HEK293 (cell line): ENCODE results near the gene LAG3.

Source experiments
- BCL11B ChIP-seq: fragments of 450-650 bp; formaldehyde crosslinking; IDR thresholded peaks from 2 replicates; pipeline ENCODE4 v1.5.1; 2016; ENCODE audit warnings: low read depth, missing biosample characterization, missing genetic modification characterization
- CTCF ChIP-seq: fragments of 450-650 bp; formaldehyde crosslinking; IDR thresholded peaks from 2 replicates; pipeline ENCODE4 v1.5.1; 2016; ENCODE audit warnings: missing biosample characterization, missing genetic modification characterization
- MYNN ChIP-seq: fragments of 450-650 bp; formaldehyde crosslinking; IDR thresholded peaks from 2 replicates; pipeline ENCODE4 v1.5.1; 2016; ENCODE audit warnings: missing biosample characterization, missing genetic modification characterization, borderline replicate concordance
- PRDM2 ChIP-seq: fragments of 450-650 bp; formaldehyde crosslinking; IDR thresholded peaks from 2 replicates; pipeline ENCODE4 v1.5.1; 2016; ENCODE audit warnings: missing biosample characterization, missing genetic modification characterization, borderline replicate concordance
- PRDM4 ChIP-seq: fragments of 450-650 bp; formaldehyde crosslinking; IDR thresholded peaks from 2 replicates; pipeline ENCODE4 v1.5.1; 2017; ENCODE audit warnings: missing biosample characterization, missing genetic modification characterization
- REPIN1 ChIP-seq: fragments of 450-650 bp; formaldehyde crosslinking; IDR thresholded peaks from 2 replicates; pipeline ENCODE4 v1.5.1; 2017; ENCODE audit warnings: missing biosample characterization, missing genetic modification characterization, low read depth
- ZBTB10 ChIP-seq: fragments of 450-650 bp; formaldehyde crosslinking; IDR thresholded peaks from 2 replicates; pipeline ENCODE4 v1.5.1; 2016; ENCODE audit warnings: missing biosample characterization, missing genetic modification characterization
- ZNF157 ChIP-seq: fragments of 450-650 bp; formaldehyde crosslinking; IDR thresholded peaks from 2 replicates; pipeline ENCODE4 v1.5.1; 2016; ENCODE audit warnings: missing biosample characterization, missing genetic modification characterization
- ZNF2 ChIP-seq: fragments of 450-650 bp; formaldehyde crosslinking; IDR thresholded peaks from 2 replicates; pipeline ENCODE4 v1.5.1; 2016; ENCODE audit warnings: missing biosample characterization, missing genetic modification characterization
- ZNF211 ChIP-seq: fragments of 450-650 bp; formaldehyde crosslinking; IDR thresholded peaks from 2 replicates; pipeline ENCODE4 v1.5.1; 2016; ENCODE audit warnings: low read depth, missing biosample characterization, missing genetic modification characterization
- ZNF214 ChIP-seq: fragments of 450-650 bp; formaldehyde crosslinking; IDR thresholded peaks from 2 replicates; pipeline ENCODE4 v1.5.1; 2017; ENCODE audit warnings: missing biosample characterization, mild to moderate bottlenecking, missing genetic modification characterization, borderline replicate concordance
- ZNF221 ChIP-seq: fragments of 450-650 bp; formaldehyde crosslinking; IDR thresholded peaks from 2 replicates; pipeline ENCODE4 v1.5.1; 2017; ENCODE audit warnings: missing biosample characterization, missing genetic modification characterization, borderline replicate concordance
- ZNF24 ChIP-seq: fragments of 450-650 bp; formaldehyde crosslinking; IDR thresholded peaks from 2 replicates; pipeline ENCODE4 v1.5.1; 2016; ENCODE audit warnings: missing biosample characterization, missing genetic modification characterization
- ZNF324 ChIP-seq: fragments of 450-650 bp; formaldehyde crosslinking; IDR thresholded peaks from 2 replicates; pipeline ENCODE4 v1.5.1; 2016; ENCODE audit warnings: missing biosample characterization, missing genetic modification characterization
- ZNF341 ChIP-seq: fragments of 450-650 bp; formaldehyde crosslinking; IDR thresholded peaks from 2 replicates; pipeline ENCODE4; 2016; ENCODE audit warnings: low read depth, missing biosample characterization, missing genetic modification characterization
- ZNF544 ChIP-seq: fragments of 450-650 bp; formaldehyde crosslinking; IDR thresholded peaks from 2 replicates; pipeline ENCODE4 v1.5.0; 2017; ENCODE audit warnings: missing biosample characterization, missing genetic modification characterization
- ZNF548 ChIP-seq: fragments of 450-650 bp; formaldehyde crosslinking; IDR thresholded peaks from 2 replicates; pipeline ENCODE4 v1.5.1; 2016; ENCODE audit warnings: missing biosample characterization, missing genetic modification characterization
- ZNF585B ChIP-seq: fragments of 450-650 bp; formaldehyde crosslinking; IDR thresholded peaks from 2 replicates; pipeline ENCODE4 v1.5.1; 2016; ENCODE audit warnings: missing biosample characterization, missing genetic modification characterization
- ZNF596 ChIP-seq: fragments of 450-650 bp; IDR thresholded peaks from 2 replicates; pipeline ENCODE4 v1.5.0; 2018; ENCODE audit warnings: missing biosample characterization, mild to moderate bottlenecking, missing genetic modification characterization, moderate library complexity
- ZNF639 ChIP-seq: fragments of 450-650 bp; formaldehyde crosslinking; IDR thresholded peaks from 2 replicates; pipeline ENCODE4 v1.5.1; 2016; ENCODE audit warnings: missing biosample characterization, missing genetic modification characterization
- ZNF707 ChIP-seq: fragments of 450-650 bp; formaldehyde crosslinking; IDR thresholded peaks from 2 replicates; pipeline ENCODE4 v1.5.1; 2016; ENCODE audit warnings: missing biosample characterization, missing genetic modification characterization
- ZSCAN4 ChIP-seq: fragments of 450-650 bp; formaldehyde crosslinking; IDR thresholded peaks from 2 replicates; pipeline ENCODE4 v1.5.1; 2017; ENCODE audit warnings: missing biosample characterization, missing genetic modification characterization

LAG3 gene

GRCh38 chr12:6765634-6766581 lies 6.4 kb upstream of the LAG3 start, which contains the start of gene PTMS (continued):
- 0 out of 2 replicates have a peak, but pooled peaks have one; percentile 56 for TF ChIP-seq ZNF639 (tag by site-specific recombination)
- TF ChIP-seq REPIN1 (tag by site-specific recombination), result no peak
- peak; percentile 87 for TF ChIP-seq BCL11B (tag by site-specific recombination)
- peak; percentile 68; the same call in 1 of the 2 replicates for TF ChIP-seq ZNF324 (tag by site-specific recombination)
- TF ChIP-seq PRDM4 (tag by site-specific recombination), result peak; percentile 41; the same call in 1 of the 2 replicates
- TF ChIP-seq ZBTB10 (tag by site-specific recombination), result peak; percentile 90
- no peak for TF ChIP-seq MYNN (tag by site-specific recombination)
- peak; percentile 86 for TF ChIP-seq ZNF341
- TF ChIP-seq ZNF24, result peak; percentile 62; the same call in 1 of the 2 replicates
- TF ChIP-seq ZNF596 (tag by site-specific recombination), result peak; percentile 61; the same call in 1 of the 2 replicates
- no peak for TF ChIP-seq ZNF221 (tag by site-specific recombination)
- TF ChIP-seq ZNF211, result no peak
- TF ChIP-seq ZNF544 (tag by site-specific recombination), result no peak
- TF ChIP-seq ZNF548, result no peak
- TF ChIP-seq ZNF157 (tag by site-specific recombination), result no peak
- peak; percentile 11; the same call in 1 of the 2 replicates for TF ChIP-seq CTCF (tag by site-specific recombination)
- no peak for TF ChIP-seq ZNF585B (tag by site-specific recombination)
- no peak; the same call in 1 of the 2 replicates for TF ChIP-seq ZNF707 (tag by site-specific recombination)
- no peak for TF ChIP-seq ZNF214 (tag by site-specific recombination)
- no peak; the same call in 1 of the 2 replicates for TF ChIP-seq ZNF2 (tag by site-specific recombination)
- TF ChIP-seq ZSCAN4 (tag by site-specific recombination), result no peak
- no peak for TF ChIP-seq PRDM2 (tag by site-specific recombination)
